Measurements from ENCODE around the gene DNLZ.

DNLZ gene

GRCh38 chr9:136393531-136393930 lies 30.0 kb upstream of the DNLZ start:
- H3K4me1 ChIP-seq (ENCODE audit: control insufficient read depth, insufficient read depth, low read length): peaks cover 4% of the 10 kb centered on the region
- H3K9me3 ChIP-seq (ENCODE audit: control insufficient read depth, low read length): no peaks in the 10 kb centered on the region
- no peak overlapping the region for H3K9ac ChIP-seq (ENCODE audit: low read length)
- H3K27me3 ChIP-seq (ENCODE audit: control insufficient read depth, insufficient read depth, low read length): no peaks in the 10 kb centered on the region
- H3K4me3 ChIP-seq (ENCODE audit: low read length): no peak overlapping the region
- peaks cover 7% of the 10 kb centered on the region for H3K36me3 ChIP-seq (ENCODE audit: control insufficient read depth, insufficient read depth, low read length)

- Histone ChIP-seq H3K9ac (ENCODE audit: low read length) (no peak overlapping the region), H3K4me3 (ENCODE audit: low read length) (no peak overlapping the region), H3K36me3 (ENCODE audit: control insufficient read depth, insufficient read depth, low read length) (peaks cover 11% of the 10 kb centered on the region), H3K9me3 (ENCODE audit: control insufficient read depth, low read length) (no peaks in the 10 kb centered on the region), H3K4me1 (ENCODE audit: control insufficient read depth, insufficient read depth, low read length) (no peaks in the 10 kb centered on the region), H3K27me3 (ENCODE audit: control insufficient read depth, insufficient read depth, low read length) (no peaks in the 10 kb centered on the region)
These were observed 29.2 kb upstream of the DNLZ start for GRCh38 chr9:136392538-136393449.

GRCh38 chr9:136391737-136392537 lies 28.4 kb upstream of the DNLZ start:
- no peak overlapping the region for H3K4me3 ChIP-seq (ENCODE audit: low read length)
- H3K9ac ChIP-seq (ENCODE audit: low read length): no peak overlapping the region
- H3K27me3 ChIP-seq (ENCODE audit: control insufficient read depth, insufficient read depth, low read length): no peaks in the 10 kb centered on the region
- peaks cover 11% of the 10 kb centered on the region for H3K36me3 ChIP-seq (ENCODE audit: control insufficient read depth, insufficient read depth, low read length)
- H3K4me1 ChIP-seq (ENCODE audit: control insufficient read depth, insufficient read depth, low read length): no peaks in the 10 kb centered on the region
- H3K9me3 ChIP-seq (ENCODE audit: control insufficient read depth, low read length): no peaks in the 10 kb centered on the region

GRCh38 chr9:136389396-136389795 lies 25.9 kb upstream of the DNLZ start:
- Histone ChIP-seq H3K9me3 (ENCODE audit: control insufficient read depth, low read length) (no peaks in the 10 kb centered on the region), H3K27me3 (ENCODE audit: control insufficient read depth, insufficient read depth, low read length) (no peaks in the 10 kb centered on the region), H3K4me3 (ENCODE audit: low read length) (no peak overlapping the region), H3K36me3 (ENCODE audit: control insufficient read depth, insufficient read depth, low read length) (peaks cover 4% of the 10 kb centered on the region), H3K9ac (ENCODE audit: low read length) (no peak overlapping the region), H3K4me1 (ENCODE audit: control insufficient read depth, insufficient read depth, low read length) (no peaks in the 10 kb centered on the region)

GRCh38 chr9:136387217-136387616 lies 23.7 kb upstream of the DNLZ start:
- no peaks in the 10 kb centered on the region for H3K4me1 ChIP-seq (ENCODE audit: control insufficient read depth, insufficient read depth, low read length)
- H3K9ac ChIP-seq (ENCODE audit: low read length): no peak overlapping the region
- no peaks in the 10 kb centered on the region for H3K9me3 ChIP-seq (ENCODE audit: control insufficient read depth, low read length)
- peaks cover 4% of the 10 kb centered on the region for H3K36me3 ChIP-seq (ENCODE audit: control insufficient read depth, insufficient read depth, low read length)
- H3K4me3 ChIP-seq (ENCODE audit: low read length): no peak overlapping the region
- no peaks in the 10 kb centered on the region for H3K27me3 ChIP-seq (ENCODE audit: control insufficient read depth, insufficient read depth, low read length)

DNA sequence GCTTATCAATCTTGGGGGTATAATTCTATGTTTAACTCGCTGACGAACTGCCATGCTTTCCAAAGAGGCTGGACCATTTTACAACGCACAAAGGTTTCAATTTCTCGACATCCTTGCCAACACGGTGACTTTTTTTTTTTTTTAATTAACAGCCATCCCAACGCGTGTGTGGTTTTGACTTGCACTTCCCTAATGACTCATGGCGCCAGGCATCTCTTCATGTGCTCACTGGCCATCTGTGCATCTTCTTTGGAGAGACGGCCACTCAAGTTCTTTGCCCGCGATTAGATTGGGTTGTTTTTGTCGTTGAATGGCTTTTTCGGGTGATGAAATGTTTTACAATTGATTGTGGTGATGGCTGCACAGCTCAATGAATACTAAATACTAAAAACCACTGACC lies 22.5 kb upstream of the DNLZ start:
- Histone ChIP-seq H3K4me1 (ENCODE audit: control insufficient read depth, insufficient read depth, low read length) (no peaks in the 10 kb centered on the region), H3K36me3 (ENCODE audit: control insufficient read depth, insufficient read depth, low read length) (peaks cover 4% of the 10 kb centered on the region), H3K4me3 (ENCODE audit: low read length) (no peak overlapping the region), H3K9me3 (ENCODE audit: control insufficient read depth, low read length) (no peaks in the 10 kb centered on the region), H3K9ac (ENCODE audit: low read length) (no peak overlapping the region), H3K27me3 (ENCODE audit: control insufficient read depth, insufficient read depth, low read length) (no peaks in the 10 kb centered on the region)

DNA sequence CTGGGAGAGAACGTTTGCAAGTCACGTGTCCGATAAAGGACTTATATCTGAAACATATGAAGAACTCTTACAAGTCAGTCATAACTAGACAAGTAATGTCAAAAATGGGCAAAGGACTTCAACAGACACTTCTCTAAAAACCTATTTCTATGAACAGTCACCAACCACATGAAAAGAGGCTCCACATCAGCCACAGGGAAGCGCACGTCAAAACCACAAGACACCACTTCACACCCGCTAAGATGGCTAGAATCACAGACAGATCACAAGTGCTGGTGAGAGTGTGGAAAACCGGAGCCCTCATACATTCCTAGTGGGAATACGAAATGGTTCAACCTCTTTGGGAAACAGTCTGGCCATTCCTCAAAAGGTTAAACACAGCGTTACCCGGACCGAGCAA lies 21.5 kb upstream of the DNLZ start:
- no peak overlapping the region for H3K4me3 ChIP-seq (ENCODE audit: low read length)
- no peaks in the 10 kb centered on the region for H3K9me3 ChIP-seq (ENCODE audit: control insufficient read depth, low read length)
- no peaks in the 10 kb centered on the region for H3K27me3 ChIP-seq (ENCODE audit: control insufficient read depth, insufficient read depth, low read length)
- no peak overlapping the region for H3K9ac ChIP-seq (ENCODE audit: low read length)
- H3K36me3 ChIP-seq (ENCODE audit: control insufficient read depth, insufficient read depth, low read length): peaks cover 4% of the 10 kb centered on the region
- H3K4me1 ChIP-seq (ENCODE audit: control insufficient read depth, insufficient read depth, low read length): no peaks in the 10 kb centered on the region

- peaks cover 2% of the 10 kb centered on the region for H3K36me3 ChIP-seq (ENCODE audit: control insufficient read depth, insufficient read depth, low read length)
- H3K4me3 ChIP-seq (ENCODE audit: low read length): no peak overlapping the region
- H3K27me3 ChIP-seq (ENCODE audit: control insufficient read depth, insufficient read depth, low read length): no peaks in the 10 kb centered on the region
- H3K9me3 ChIP-seq (ENCODE audit: control insufficient read depth, low read length): no peaks in the 10 kb centered on the region
- no peak overlapping the region for H3K9ac ChIP-seq (ENCODE audit: low read length)
- no peaks in the 10 kb centered on the region for H3K4me1 ChIP-seq (ENCODE audit: control insufficient read depth, insufficient read depth, low read length)
These were observed 19.9 kb upstream of the DNLZ start for GRCh38 chr9:136383436-136383835.

GRCh38 chr9:136381966-136382513 lies 18.5 kb upstream of the DNLZ start:
- no peaks in the 10 kb centered on the region for H3K9me3 ChIP-seq (ENCODE audit: control insufficient read depth, low read length)
- H3K4me3 ChIP-seq (ENCODE audit: low read length): no peak overlapping the region
- no peaks in the 10 kb centered on the region for H3K27me3 ChIP-seq (ENCODE audit: control insufficient read depth, insufficient read depth, low read length)
- H3K9ac ChIP-seq (ENCODE audit: low read length): no peak overlapping the region
- H3K36me3 ChIP-seq (ENCODE audit: control insufficient read depth, insufficient read depth, low read length): no peaks in the 10 kb centered on the region
- H3K4me1 ChIP-seq (ENCODE audit: control insufficient read depth, insufficient read depth, low read length): no peaks in the 10 kb centered on the region

DNA sequence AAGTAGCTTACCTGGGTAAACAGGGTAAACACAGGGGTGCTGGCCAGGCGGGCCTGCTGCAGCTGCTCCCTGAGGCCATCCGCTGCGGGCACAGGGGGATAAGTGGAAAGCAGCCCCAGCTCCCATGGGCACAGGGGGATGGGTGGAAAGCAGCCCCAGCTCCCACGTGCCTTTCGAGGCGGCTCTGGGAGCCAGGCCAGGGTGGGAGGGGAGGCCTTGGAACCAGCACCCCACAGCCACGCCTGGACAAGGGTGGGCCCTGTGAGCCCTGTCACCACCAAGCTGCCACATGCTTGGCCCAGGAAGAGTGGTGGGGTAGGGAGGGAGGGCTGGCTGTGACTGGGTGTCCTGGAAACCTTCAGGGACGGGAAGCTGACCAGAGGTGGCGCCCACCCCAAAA lies 17.8 kb upstream of the DNLZ start:
- H3K27me3 ChIP-seq (ENCODE audit: control insufficient read depth, insufficient read depth, low read length): no peaks in the 10 kb centered on the region
- H3K4me3 ChIP-seq (ENCODE audit: low read length): no peak overlapping the region
- no peaks in the 10 kb centered on the region for H3K4me1 ChIP-seq (ENCODE audit: control insufficient read depth, insufficient read depth, low read length)
- no peaks in the 10 kb centered on the region for H3K9me3 ChIP-seq (ENCODE audit: control insufficient read depth, low read length)
- H3K9ac ChIP-seq (ENCODE audit: low read length): no peak overlapping the region
- H3K36me3 ChIP-seq (ENCODE audit: control insufficient read depth, insufficient read depth, low read length): no peaks in the 10 kb centered on the region

DNA sequence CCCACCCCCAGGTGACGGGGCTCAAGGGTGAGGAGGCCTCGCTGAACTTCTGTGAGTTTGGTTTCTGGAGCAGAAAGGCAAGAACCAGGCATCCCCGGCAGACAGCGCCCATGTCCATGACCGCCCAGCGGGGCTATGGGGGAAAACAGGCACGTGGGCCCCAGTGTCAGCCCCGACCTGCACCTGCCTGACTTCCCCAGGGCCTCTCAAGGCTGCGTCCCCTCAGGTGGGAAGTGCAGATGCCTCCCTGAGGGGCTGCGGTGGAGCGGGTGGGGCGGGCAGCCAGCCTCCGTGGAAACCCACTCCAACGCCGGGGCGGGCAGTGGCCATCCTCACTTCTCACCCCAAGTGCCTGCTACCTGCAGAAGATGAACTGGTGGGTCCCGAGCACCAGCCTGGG lies 16.8 kb upstream of the DNLZ start:
- Histone ChIP-seq H3K27me3 (ENCODE audit: control insufficient read depth, insufficient read depth, low read length) (no peaks in the 10 kb centered on the region), H3K4me1 (ENCODE audit: control insufficient read depth, insufficient read depth, low read length) (no peaks in the 10 kb centered on the region), H3K4me3 (ENCODE audit: low read length) (no peak overlapping the region), H3K9me3 (ENCODE audit: control insufficient read depth, low read length) (no peaks in the 10 kb centered on the region), H3K9ac (ENCODE audit: low read length) (no peak overlapping the region), H3K36me3 (ENCODE audit: control insufficient read depth, insufficient read depth, low read length) (no peaks in the 10 kb centered on the region)

DNA sequence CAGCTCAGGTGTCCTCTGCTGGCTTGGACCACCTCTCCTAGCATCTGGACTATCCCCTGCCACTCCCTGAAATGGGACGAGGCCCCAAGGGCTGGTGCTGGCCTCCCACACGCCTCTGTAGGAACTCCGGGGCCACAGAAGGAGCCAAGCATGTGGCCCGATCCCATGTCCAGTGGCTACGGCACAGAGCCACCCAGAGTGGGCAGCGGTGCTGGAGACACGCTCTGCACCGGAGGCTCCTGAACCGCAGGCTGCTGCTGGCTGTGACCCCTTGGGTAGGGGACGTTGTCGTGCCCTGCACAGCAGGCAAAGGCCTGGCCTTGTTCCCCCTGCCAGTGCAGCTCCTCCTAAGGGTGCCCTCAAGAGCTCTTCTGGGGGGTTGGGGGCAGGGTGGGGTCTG lies 16.3 kb upstream of the DNLZ start:
- H3K4me1 ChIP-seq (ENCODE audit: control insufficient read depth, insufficient read depth, low read length): no peaks in the 10 kb centered on the region
- no peaks in the 10 kb centered on the region for H3K36me3 ChIP-seq (ENCODE audit: control insufficient read depth, insufficient read depth, low read length)
- no peak overlapping the region for H3K4me3 ChIP-seq (ENCODE audit: low read length)
- H3K9ac ChIP-seq (ENCODE audit: low read length): no peak overlapping the region
- no peaks in the 10 kb centered on the region for H3K9me3 ChIP-seq (ENCODE audit: control insufficient read depth, low read length)
- no peaks in the 10 kb centered on the region for H3K27me3 ChIP-seq (ENCODE audit: control insufficient read depth, insufficient read depth, low read length)

Measured in mucosa of stomach (tissue), 1 donor.